ENCODE measurements around the gene SLC9A9. TPM values are rescaled to one million over a fixed set of nuclear protein-coding genes. Genes with fewer than 3 reads are reported as not detected.

The SLC9A9 gene
- total RNA-seq, 4 donors from 2014 or later, result 1.1 to 15.9 (median 9.7) TPM

DNA sequence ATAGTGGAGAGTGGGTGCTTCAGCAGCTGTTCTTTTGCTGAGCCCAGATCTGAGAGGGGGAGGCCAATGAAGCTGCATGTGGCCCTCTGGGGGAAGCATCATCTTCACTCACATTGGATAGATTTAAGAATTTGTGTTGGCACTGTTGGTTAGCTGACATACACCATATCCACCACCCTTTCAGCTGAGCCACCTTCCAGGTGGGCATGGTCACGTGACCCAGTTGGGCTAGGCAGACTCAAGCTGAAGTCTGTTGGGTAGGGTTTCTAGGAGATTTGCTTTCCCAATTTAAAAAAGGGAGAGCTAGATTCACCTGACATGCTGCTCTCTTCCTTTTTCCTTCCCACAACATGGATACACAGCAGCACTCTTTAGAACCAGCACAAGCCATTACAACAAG is 417.7 kb downstream of the SLC9A9 start:
- Histone ChIP-seq H3K27me3 (no peaks in the 10 kb centered on the region), H3K27ac (no peak overlapping the region), H3K4me3 (no peak overlapping the region), H3K36me3 (no peaks in the 10 kb centered on the region), H3K9me3 (no peaks in the 10 kb centered on the region), H3K4me1 (peaks cover 0 to 13% (median 5%) of the 10 kb centered on the region in 4 donors)
- intact Hi-C loops (cut with DNase I; ENCODE audit: low total_unique reads) (no loop called here), in situ Hi-C loops (cut with MboI; ENCODE audit: low pct_ligation_motif_present in 1 of 4, low pct_unique_long_range_greater_than_20kb in 1 of 4, low sequenced_read_pairs in 3 of 4) (loop anchor here in 1 of 4 donors (10.0 kb wide), 1 partner anchor 214 kb away; no protein-coding TSS in a partner anchor)
- DNase-seq, result no peak
- TF ChIP-seq POLR2A (IDR thresholded peaks at IDR 0.05) (no peak), EP300 (IDR thresholded peaks at IDR 0.05; ENCODE audit: low read depth) (no peak)
- 100% methylated on average over 1 of the region's 1 CpG for WGBS, 2 donors (ENCODE audit: low coverage in 1 of 2)

DNA sequence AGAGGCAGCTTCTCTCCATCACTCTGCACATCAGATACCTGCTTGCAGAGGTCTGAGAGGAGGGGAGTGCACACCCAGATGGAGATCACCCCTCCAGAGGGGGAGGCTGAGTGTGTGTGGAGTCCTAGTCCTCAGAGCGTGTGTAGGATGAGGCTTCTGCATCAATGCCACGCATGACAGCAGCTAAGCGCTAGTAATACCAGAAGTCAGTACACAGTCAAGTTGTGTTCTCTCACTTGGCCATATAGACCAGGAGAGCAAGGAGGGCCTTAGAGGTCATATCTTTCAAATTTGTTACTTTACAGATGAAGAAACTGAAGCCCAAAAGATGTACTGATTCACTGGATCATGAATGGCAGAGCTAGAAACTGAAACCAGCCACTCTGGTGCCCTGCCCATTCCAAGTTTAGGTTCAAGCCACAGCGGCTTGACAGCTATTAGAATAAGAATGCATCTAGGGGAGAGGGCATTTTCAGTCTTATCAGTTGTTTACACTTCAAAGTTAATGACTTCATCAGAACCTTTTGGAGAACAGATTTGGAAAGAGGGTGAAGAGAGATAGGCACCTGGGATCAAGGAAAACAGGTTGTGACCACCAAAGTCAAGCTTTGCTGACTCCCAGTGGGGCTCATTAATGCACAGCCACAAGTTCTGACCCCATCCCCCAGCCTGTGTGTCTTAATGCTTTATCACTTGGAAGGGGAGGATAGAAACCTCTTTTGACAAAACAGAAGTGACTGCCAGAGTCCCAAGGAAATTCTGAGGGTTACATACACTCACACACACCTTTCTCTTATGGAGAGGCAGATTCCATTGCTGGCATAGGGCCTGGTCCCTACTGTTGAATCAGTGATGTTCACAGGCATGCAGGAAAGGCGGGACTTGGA is 418.4 kb downstream of the SLC9A9 start:
- no peak for TF ChIP-seq POLR2AphosphoS5 (IDR thresholded peaks at IDR 0.05)
- TF ChIP-seq POLR2A (IDR thresholded peaks at IDR 0.05), result no peak

DNA sequence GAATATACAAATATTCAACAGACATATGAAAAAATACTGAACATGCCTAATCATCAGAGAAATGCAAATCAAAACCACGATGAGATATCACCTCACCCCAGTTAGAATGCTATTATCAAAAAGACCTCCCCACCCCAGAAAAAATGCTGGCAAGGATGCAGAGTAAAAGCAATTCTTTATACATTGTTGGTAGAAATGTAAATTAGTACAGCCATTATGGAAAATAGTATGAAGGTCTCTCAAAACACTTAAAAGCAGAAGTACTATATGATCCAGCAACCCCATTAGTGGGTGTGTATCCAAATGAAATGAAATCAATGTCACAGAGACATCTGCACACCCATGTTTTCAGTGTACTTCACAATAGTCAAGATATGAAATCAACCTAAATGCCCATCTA is 420.0 kb downstream of the SLC9A9 start:
- Histone ChIP-seq H3K4me3 (no peak overlapping the region), H3K9me3 (no peaks in the 10 kb centered on the region), H3K27me3 (no peaks in the 10 kb centered on the region), H3K4me1 (peaks cover 0 to 10% (median 5%) of the 10 kb centered on the region in 4 donors), H3K27ac (no peak overlapping the region), H3K36me3 (no peaks in the 10 kb centered on the region)
- TF ChIP-seq, protein P1, sequence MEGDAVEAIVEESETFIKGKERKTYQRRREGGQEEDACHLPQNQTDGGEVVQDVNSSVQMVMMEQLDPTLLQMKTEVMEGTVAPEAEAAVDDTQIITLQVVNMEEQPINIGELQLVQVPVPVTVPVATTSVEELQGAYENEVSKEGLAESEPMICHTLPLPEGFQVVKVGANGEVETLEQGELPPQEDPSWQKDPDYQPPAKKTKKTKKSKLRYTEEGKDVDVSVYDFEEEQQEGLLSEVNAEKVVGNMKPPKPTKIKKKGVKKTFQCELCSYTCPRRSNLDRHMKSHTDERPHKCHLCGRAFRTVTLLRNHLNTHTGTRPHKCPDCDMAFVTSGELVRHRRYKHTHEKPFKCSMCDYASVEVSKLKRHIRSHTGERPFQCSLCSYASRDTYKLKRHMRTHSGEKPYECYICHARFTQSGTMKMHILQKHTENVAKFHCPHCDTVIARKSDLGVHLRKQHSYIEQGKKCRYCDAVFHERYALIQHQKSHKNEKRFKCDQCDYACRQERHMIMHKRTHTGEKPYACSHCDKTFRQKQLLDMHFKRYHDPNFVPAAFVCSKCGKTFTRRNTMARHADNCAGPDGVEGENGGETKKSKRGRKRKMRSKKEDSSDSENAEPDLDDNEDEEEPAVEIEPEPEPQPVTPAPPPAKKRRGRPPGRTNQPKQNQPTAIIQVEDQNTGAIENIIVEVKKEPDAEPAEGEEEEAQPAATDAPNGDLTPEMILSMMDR (IDR thresholded peaks at IDR 0.05), result no peak
- no peak for TF ChIP-seq POLR2A (IDR thresholded peaks at IDR 0.05)
- no peak for TF ChIP-seq EP300 (IDR thresholded peaks at IDR 0.05; ENCODE audit: low read depth)
- no peak for TF ChIP-seq POLR2AphosphoS5 (IDR thresholded peaks at IDR 0.05)
- in situ Hi-C loops (cut with MboI; ENCODE audit: low pct_ligation_motif_present in 1 of 4, low pct_unique_long_range_greater_than_20kb in 1 of 4, low sequenced_read_pairs in 3 of 4), result no loop called here
- intact Hi-C loops (cut with DNase I; ENCODE audit: low total_unique reads), result no loop called here
- WGBS, 2 donors (ENCODE audit: low coverage in 1 of 2), result 72 to 75% methylated on average over 1 of the region's 1 CpG
- DNase-seq, result no peak

More for the DNA sequence above, 418.4 kb downstream of the SLC9A9 start:
- Histone ChIP-seq H3K27me3 (no peaks in the 10 kb centered on the region), H3K9me3 (no peaks in the 10 kb centered on the region), H3K4me1 (peaks cover 0 to 13% (median 5%) of the 10 kb centered on the region in 4 donors), H3K27ac (no peak overlapping the region), H3K36me3 (no peaks in the 10 kb centered on the region), H3K4me3 (no peak overlapping the region)
- in situ Hi-C loops (cut with MboI; ENCODE audit: low pct_ligation_motif_present in 1 of 4, low pct_unique_long_range_greater_than_20kb in 1 of 4, low sequenced_read_pairs in 3 of 4), result loop anchor here in 1 of 4 donors (10.0 kb wide), 1 partner anchor 215 kb away; no protein-coding TSS in a partner anchor
- 79% methylated on average over 5 of the region's 5 CpGs; no CpG with 5 or more reads in 1 of the 2 donors for WGBS, 2 donors (ENCODE audit: low coverage in 1 of 2)
- no peak for DNase-seq
- intact Hi-C loops (cut with DNase I; ENCODE audit: low total_unique reads), result no loop called here

DNA sequence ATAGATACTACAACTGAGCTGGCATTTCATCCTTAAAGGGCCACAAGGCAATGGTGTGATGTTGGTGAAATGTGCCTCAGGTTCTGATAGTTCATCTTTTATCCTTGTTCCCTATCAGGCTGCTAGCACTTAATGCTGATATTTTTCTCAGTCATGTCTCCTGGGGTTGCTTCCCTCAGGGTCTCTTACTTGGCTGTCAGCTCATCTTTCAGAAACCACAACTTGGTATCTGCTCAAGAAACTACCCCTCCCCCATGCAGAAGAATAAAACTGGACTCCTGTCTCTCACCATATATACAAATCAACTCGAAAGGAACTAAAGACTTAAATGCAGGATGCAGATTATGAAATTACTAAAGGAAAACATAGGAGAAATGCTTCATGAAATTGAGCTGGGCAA is 420.6 kb downstream of the SLC9A9 start:
- Histone ChIP-seq H3K4me1 (peaks cover 0 to 9% (median 4%) of the 10 kb centered on the region in 4 donors), H3K9me3 (no peaks in the 10 kb centered on the region), H3K36me3 (no peaks in the 10 kb centered on the region), H3K27me3 (no peaks in the 10 kb centered on the region), H3K4me3 (no peak overlapping the region), H3K27ac (no peak overlapping the region)
- TF ChIP-seq, protein P1 (IDR thresholded peaks at IDR 0.05), result no peak
- TF ChIP-seq POLR2A (IDR thresholded peaks at IDR 0.05) (no peak), EP300 (IDR thresholded peaks at IDR 0.05; ENCODE audit: low read depth) (no peak), POLR2AphosphoS5 (IDR thresholded peaks at IDR 0.05) (no peak)
- in situ Hi-C loops (cut with MboI; ENCODE audit: low pct_ligation_motif_present in 1 of 4, low pct_unique_long_range_greater_than_20kb in 1 of 4, low sequenced_read_pairs in 3 of 4), result no loop called here
- DNase-seq, result no peak
- intact Hi-C loops (cut with DNase I; ENCODE audit: low total_unique reads), result no loop called here
- 76 to 100% methylated on average over 1 of the region's 1 CpG for WGBS, 2 donors (ENCODE audit: low coverage in 1 of 2)

DNA sequence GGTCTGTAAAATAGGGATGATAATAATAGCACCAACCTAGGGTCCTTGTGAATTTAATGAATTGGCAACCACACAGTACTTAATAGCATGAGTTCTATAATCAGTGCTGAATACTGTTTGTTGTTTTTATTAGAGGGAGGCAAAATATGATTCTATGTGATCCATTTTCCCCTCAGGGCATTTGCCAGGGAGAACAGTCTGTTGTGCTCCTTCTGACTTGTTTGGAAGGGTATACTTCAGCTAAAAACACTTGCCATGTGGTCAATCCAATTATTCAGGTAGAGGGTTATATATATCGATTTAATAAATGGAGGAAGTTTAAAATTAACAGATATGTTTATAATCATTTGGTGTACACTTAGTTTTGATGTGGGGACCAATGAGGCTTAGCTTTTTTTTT is 423.4 kb downstream of the SLC9A9 start:
- H3K36me3 ChIP-seq, result no peaks in the 10 kb centered on the region
- no peaks in the 10 kb centered on the region for H3K9me3 ChIP-seq
- H3K4me3 ChIP-seq, result no peak overlapping the region
- H3K4me1 ChIP-seq, result no peaks in the 10 kb centered on the region
- H3K27ac ChIP-seq, result no peak overlapping the region
- DNase-seq, result no peak
- in situ Hi-C loops (cut with MboI; ENCODE audit: low pct_ligation_motif_present in 1 of 4, low pct_unique_long_range_greater_than_20kb in 1 of 4, low sequenced_read_pairs in 3 of 4), result no loop called here
- intact Hi-C loops (cut with DNase I; ENCODE audit: low total_unique reads), result no loop called here
- no peaks in the 10 kb centered on the region for H3K27me3 ChIP-seq
- 93 to 100% methylated on average over 1 of the region's 1 CpG for WGBS, 2 donors (ENCODE audit: low coverage in 1 of 2)
- TF ChIP-seq POLR2AphosphoS5 (IDR thresholded peaks at IDR 0.05) (no peak), POLR2A (IDR thresholded peaks at IDR 0.05) (no peak), EP300 (IDR thresholded peaks at IDR 0.05; ENCODE audit: low read depth) (no peak)
- TF ChIP-seq, protein P1 (IDR thresholded peaks at IDR 0.05), result no peak

Data from transverse colon (tissue), 4 donors.